PC-9 (cell line): ENCODE results near the gene PIK3R5. TPM values are rescaled to one million over a fixed set of nuclear protein-coding genes. Genes with fewer than 3 reads are reported as not detected.
"Not testable (repeated sequence)": the region's sequence is repeated elsewhere in the genome, so short reads cannot be mapped to it uniquely, and the experiment has no call there.

ENCODE experiments used
- BruUV-seq: library from RNA; stranded (reverse); fragments of 400-500 nt; replicated peaks from 2 replicates; lab custom pipeline; 2021; lab: Mats Ljungman, UMichigan
- CTCF ChIA-PET: fragments of 300-600 bp; sonication (Branson Sonifier 250); formaldehyde crosslinking; loops from one replicate; lab custom pipeline; 2022; ENCODE audit warnings: antibody characterized with exemption; lab: Charles Lee
- POLR2A ChIA-PET: fragments of 300-600 bp; sonication (Branson Sonifier 250); formaldehyde crosslinking; loops from one replicate; lab custom pipeline; 2022; ENCODE audit warnings: antibody characterized with exemption; ENCODE audit not compliant: unreplicated experiment; lab: Charles Lee
- DNase-seq, 2 experiments: peaks; one replicate each; pipeline versions ENCODE4 v3.0.0 to v3.0.0-alpha.2; 2015 to 2022; ENCODE audit warnings: mixed read lengths in 1 of 2
- H2AFZ ChIP-seq: fragments of 200-600 bp; sonication (generic); 2 replicates; pipeline ENCODE4 v1.8.1; 2017; ENCODE audit warnings: antibody characterized with exemption
- H3F3A ChIP-seq: fragments of 200-600 bp; sonication (generic); 2 replicates; pipeline ENCODE4 v1.8.1; 2017; ENCODE audit warnings: antibody characterized with exemption, mild to moderate bottlenecking, low read depth; ENCODE audit not compliant: insufficient read depth
- H3K27ac ChIP-seq: fragments of 200-600 bp; sonication (generic); 2 replicates; pipeline ENCODE4 v1.6.1; 2016; ENCODE audit warnings: mixed run types
- H3K27me3 ChIP-seq: fragments of 200-600 bp; sonication (generic); 2 replicates; pipeline ENCODE4 v1.6.1; 2016; ENCODE audit warnings: low read depth, mixed run types; ENCODE audit not compliant: insufficient read depth
- H3K36me3 ChIP-seq: fragments of 200-600 bp; sonication (generic); 2 replicates; pipeline ENCODE4 v1.6.1; 2016; ENCODE audit warnings: low read depth, mixed run types
- H3K4me1 ChIP-seq: fragments of 200-600 bp; sonication (generic); replicated peaks from 2 replicates; pipeline ENCODE4 v1.6.1; 2016; ENCODE audit warnings: mixed run types; ENCODE audit not compliant: insufficient read depth
- H3K4me2 ChIP-seq: fragments of 200-600 bp; sonication (generic); 2 replicates; pipeline ENCODE4 v1.6.1; 2017; ENCODE audit warnings: mixed run types
- H3K4me3 ChIP-seq: fragments of 200-600 bp; sonication (generic); 2 replicates; pipeline ENCODE4 v1.6.1; 2016; ENCODE audit warnings: mixed run types
- H3K79me2 ChIP-seq: fragments of 200-600 bp; sonication (generic); 2 replicates; pipeline ENCODE4 v1.6.1; 2017; ENCODE audit warnings: low read depth, mixed run types
- H3K9me2 ChIP-seq: fragments of 200-600 bp; sonication (generic); 2 replicates; pipeline ENCODE4 v1.8.1; 2017; ENCODE audit warnings: mild to moderate bottlenecking; ENCODE audit not compliant: insufficient read depth
- H3K9me3 ChIP-seq: fragments of 200-600 bp; sonication (generic); 2 replicates; pipeline ENCODE4 v1.8.1; 2016; ENCODE audit warnings: low read depth; ENCODE audit not compliant: insufficient read depth
- H4K20me1 ChIP-seq: fragments of 200-600 bp; sonication (generic); 2 replicates; pipeline ENCODE4 v1.8.1; 2017; ENCODE audit not compliant: insufficient read depth
- EZH2 ChIP-seq: fragments of 200-600 bp; sonication (generic); IDR thresholded peaks from 2 replicates; pipeline ENCODE4 v1.8.0; 2017; ENCODE audit warnings: antibody characterized with exemption, low read depth
- intact Hi-C: fragments of 100-400 bp; cut with micrococcal nuclease; formaldehyde crosslinking; loops from one replicate; pipeline ENCODE4 v1.10.0; 2022; ENCODE audit not compliant: unreplicated experiment
- total RNA-seq: library from RNA; stranded (reverse); gene quantifications from 2 replicates; pipeline ENCODE4 v1.2.3, GENCODE V29; 2021
- TF ChIP-seq, protein P1 (sequence below): fragments of 200-600 bp; sonication (generic); conservative IDR thresholded peaks from 2 replicates; pipeline ENCODE4 v1.6.1; 2017; ENCODE audit warnings: mixed run types, antibody characterized with exemption, mild to moderate bottlenecking, moderate library complexity

Gene PIK3R5
- total RNA-seq, 1 experiment from 2014 or later, result not detected

DNA sequence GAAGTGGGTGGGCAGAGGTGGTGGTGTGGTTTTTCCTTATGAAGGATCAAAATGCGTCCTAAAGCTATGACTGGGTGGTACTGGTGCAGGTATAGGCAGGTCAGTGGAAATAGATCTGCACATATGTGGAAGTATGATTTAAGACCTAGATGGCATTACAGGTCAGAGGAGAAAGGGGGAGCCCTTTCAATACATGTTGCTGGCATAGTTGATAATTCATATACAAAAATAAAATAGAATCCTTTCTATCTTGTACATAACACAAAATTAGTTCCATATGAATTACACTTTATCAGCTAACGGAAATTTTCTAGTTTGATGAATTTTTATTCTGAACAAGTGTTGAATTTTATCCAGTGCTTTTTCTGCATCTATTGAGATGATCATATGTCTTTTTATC lies 20.8 kb upstream of the PIK3R5 start:
- no peaks in the 10 kb centered on the region for H3K27me3 ChIP-seq
- H3K36me3 ChIP-seq, result no peaks in the 10 kb centered on the region
- H3K79me2 ChIP-seq, result no peaks in the 10 kb centered on the region
- TF ChIP-seq, protein P1, sequence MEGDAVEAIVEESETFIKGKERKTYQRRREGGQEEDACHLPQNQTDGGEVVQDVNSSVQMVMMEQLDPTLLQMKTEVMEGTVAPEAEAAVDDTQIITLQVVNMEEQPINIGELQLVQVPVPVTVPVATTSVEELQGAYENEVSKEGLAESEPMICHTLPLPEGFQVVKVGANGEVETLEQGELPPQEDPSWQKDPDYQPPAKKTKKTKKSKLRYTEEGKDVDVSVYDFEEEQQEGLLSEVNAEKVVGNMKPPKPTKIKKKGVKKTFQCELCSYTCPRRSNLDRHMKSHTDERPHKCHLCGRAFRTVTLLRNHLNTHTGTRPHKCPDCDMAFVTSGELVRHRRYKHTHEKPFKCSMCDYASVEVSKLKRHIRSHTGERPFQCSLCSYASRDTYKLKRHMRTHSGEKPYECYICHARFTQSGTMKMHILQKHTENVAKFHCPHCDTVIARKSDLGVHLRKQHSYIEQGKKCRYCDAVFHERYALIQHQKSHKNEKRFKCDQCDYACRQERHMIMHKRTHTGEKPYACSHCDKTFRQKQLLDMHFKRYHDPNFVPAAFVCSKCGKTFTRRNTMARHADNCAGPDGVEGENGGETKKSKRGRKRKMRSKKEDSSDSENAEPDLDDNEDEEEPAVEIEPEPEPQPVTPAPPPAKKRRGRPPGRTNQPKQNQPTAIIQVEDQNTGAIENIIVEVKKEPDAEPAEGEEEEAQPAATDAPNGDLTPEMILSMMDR, result peak; percentile 33; the same call in 1 of the 2 replicates
- no peak for TF ChIP-seq EZH2
- H3K4me2 ChIP-seq, result no peak overlapping the region
- no peaks in the 10 kb centered on the region for H3K9me3 ChIP-seq
- H3K27ac ChIP-seq, result no peak overlapping the region
- ChIA-PET CTCF (no interaction called here), POLR2A (no interaction called here)
- H3K4me1 ChIP-seq, result no peaks in the 10 kb centered on the region
- BruUV-seq, result no TSS peak
- no peak overlapping the region for H2AFZ ChIP-seq
- H3K4me3 ChIP-seq, result no peak overlapping the region
- no peaks in the 10 kb centered on the region for H3F3A ChIP-seq
- intact Hi-C loops, result no loop called here
- H4K20me1 ChIP-seq, result no peaks in the 10 kb centered on the region
- no peaks in the 10 kb centered on the region for H3K9me2 ChIP-seq
- no peak for DNase-seq

DNA sequence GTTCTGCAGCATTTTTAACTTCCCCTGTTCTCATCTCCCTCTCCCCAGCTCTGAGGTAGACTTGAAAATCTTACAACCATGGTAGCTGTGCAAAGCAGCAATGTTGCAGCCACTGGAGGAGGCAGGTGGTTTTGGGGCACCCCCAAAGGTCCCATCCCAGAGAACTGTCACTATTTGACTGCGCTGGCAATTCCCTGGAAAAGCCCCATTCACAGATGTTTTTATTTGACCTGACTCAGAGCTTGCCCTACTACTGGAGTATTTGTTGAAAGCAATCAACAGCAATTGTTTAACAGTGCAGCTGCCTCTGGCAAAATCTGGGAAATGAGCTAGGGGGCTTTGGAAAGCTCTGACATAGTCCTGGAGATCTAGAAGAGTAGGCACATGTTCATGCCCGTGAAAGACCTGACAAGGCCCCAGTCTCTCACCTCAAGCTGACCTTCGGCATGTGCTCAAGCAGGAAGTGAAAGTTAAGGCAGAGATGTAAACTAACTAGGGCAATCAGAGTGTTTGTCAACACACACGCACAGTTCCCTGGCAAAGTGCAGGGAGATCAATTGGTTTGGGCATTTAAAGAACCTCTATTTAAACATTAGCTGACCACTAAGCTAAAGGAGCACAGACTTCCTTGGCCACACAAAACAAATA lies 19.7 kb upstream of the PIK3R5 start:
- no peaks in the 10 kb centered on the region for H3K9me2 ChIP-seq
- no peak overlapping the region for H2AFZ ChIP-seq
- CTCF ChIA-PET, result no interaction called here
- H3K9me3 ChIP-seq, result no peaks in the 10 kb centered on the region
- H3K27ac ChIP-seq, result no peak overlapping the region
- no peak for TF ChIP-seq EZH2
- TF ChIP-seq, protein P1, result no peak
- no peaks in the 10 kb centered on the region for H3F3A ChIP-seq
- no peaks in the 10 kb centered on the region for H3K27me3 ChIP-seq
- H3K4me3 ChIP-seq, result no peak overlapping the region
- H3K79me2 ChIP-seq, result no peaks in the 10 kb centered on the region
- DNase-seq, result no peak
- H3K4me2 ChIP-seq, result no peak overlapping the region
- no peaks in the 10 kb centered on the region for H3K4me1 ChIP-seq
- POLR2A ChIA-PET, result no interaction called here
- no peaks in the 10 kb centered on the region for H4K20me1 ChIP-seq
- H3K36me3 ChIP-seq, result no peaks in the 10 kb centered on the region
- intact Hi-C loops, result no loop called here
- no TSS peak for BruUV-seq

- POLR2A ChIA-PET, H3K9me2 ChIP-seq, BruUV-seq, H3K79me2 ChIP-seq, H3K4me3 ChIP-seq, H3K4me2 ChIP-seq, H2AFZ ChIP-seq, H3K4me1 ChIP-seq, intact Hi-C loops, H3K27ac ChIP-seq, H3K36me3 ChIP-seq, H3K9me3 ChIP-seq, H3F3A ChIP-seq, H3K27me3 ChIP-seq, H4K20me1 ChIP-seq, DNase-seq: not testable (repeated sequence)
- CTCF ChIA-PET, result interaction anchor here (0.6 kb wide), 1 partner anchor 155 kb away, joined by 6 read pairs; no protein-coding TSS in a partner anchor
Measured at GRCh38 chr17:8984225-8984624, 18.7 kb upstream of the PIK3R5 start.

DNA sequence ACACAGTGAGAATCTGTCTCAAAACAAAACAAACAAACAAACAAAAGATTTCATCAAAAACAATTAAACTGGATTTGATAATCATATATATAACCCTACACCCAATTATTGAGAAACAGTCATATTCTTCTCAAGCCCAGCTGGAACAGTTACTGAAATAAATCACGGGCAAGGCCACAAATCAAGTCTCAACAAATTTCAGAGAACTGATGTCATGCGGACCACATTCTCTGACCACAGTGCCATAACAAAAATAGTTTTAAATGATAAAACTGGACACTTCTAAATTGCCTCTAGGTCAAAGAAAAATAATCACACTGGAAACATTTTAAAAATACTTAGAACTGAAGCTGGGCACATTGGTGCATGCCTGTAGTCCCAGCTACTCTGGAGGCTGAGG lies 15.9 kb upstream of the PIK3R5 start:
- ChIA-PET POLR2A (no interaction called here), CTCF (interaction anchor here (0.6 kb wide), 1 partner anchor 1168 kb away, joined by 3 read pairs; no protein-coding TSS in a partner anchor)
- H3K9me2 ChIP-seq, result no peaks in the 10 kb centered on the region
- H4K20me1 ChIP-seq, result no peaks in the 10 kb centered on the region
- H2AFZ ChIP-seq, result no peak overlapping the region
- H3K27ac ChIP-seq, result no peak overlapping the region
- H3K4me2 ChIP-seq, result no peak overlapping the region
- H3K4me1 ChIP-seq, result no peaks in the 10 kb centered on the region
- H3K79me2 ChIP-seq, result no peaks in the 10 kb centered on the region
- H3K9me3 ChIP-seq, result no peaks in the 10 kb centered on the region
- TF ChIP-seq, protein P1, result no peak
- TF ChIP-seq EZH2, result no peak
- no peaks in the 10 kb centered on the region for H3K36me3 ChIP-seq
- BruUV-seq, result no TSS peak
- intact Hi-C loops, result no loop called here
- no peak overlapping the region for H3K4me3 ChIP-seq
- H3K27me3 ChIP-seq, result no peaks in the 10 kb centered on the region
- DNase-seq, result no peak
- H3F3A ChIP-seq, result no peaks in the 10 kb centered on the region
